Hepatocyte (in vitro differentiated cells): ENCODE data around the gene CALD1.

ENCODE experiments used
- EZH2 ChIP-seq: fragments of 200-600 bp; sonication (generic); IDR thresholded peaks from 2 replicates; pipeline ENCODE4 v1.6.1; 2016; ENCODE audit warnings: antibody characterized with exemption, mild to moderate bottlenecking, borderline replicate concordance
- EZH2phosphoT487 ChIP-seq: fragments of 200-600 bp; sonication (generic); IDR thresholded peaks from one replicate; pipeline ENCODE4 v1.6.1; 2018; ENCODE audit warnings: antibody characterized with exemption, mild to moderate bottlenecking, low read depth, moderate library complexity; ENCODE audit not compliant: unreplicated experiment, severe bottlenecking
- TF ChIP-seq, protein P1 (sequence below): fragments of 200-600 bp; sonication (generic); IDR thresholded peaks from 2 replicates; pipeline ENCODE4 v1.5.1; 2016; ENCODE audit warnings: antibody characterized with exemption, mild to moderate bottlenecking; ENCODE audit not compliant: poor library complexity

DNA sequence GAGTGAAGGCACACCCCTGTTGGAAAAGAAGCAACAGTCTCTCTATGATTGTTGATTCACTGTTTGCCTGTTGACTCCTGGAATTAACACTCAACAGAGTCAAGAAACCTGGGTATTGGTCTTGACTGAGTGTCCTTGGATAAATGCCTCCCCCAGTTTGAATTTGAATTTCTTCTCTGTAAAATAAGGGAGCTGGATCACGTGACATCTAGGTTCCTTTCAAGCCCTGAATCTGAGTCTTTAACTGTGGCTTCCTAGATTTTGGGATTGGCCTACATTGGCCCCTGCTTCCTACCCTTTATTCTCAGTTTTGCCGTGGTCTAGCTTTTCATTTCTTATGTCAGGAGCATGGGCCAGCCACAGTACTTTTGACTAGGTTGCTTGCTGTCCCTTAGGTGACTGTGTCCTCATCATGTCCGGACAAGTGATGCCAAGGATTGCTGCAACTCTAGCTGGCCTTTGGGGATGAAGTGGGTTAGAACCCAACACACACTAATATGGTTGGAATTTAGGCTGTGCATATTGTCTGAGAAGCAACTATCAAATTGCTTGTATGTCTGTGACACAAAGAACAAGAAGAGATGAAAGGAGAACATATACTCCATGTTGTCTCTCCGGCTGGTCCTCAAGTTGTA lies 35.4 kb downstream of the CALD1 start:
- TF ChIP-seq, protein P1, sequence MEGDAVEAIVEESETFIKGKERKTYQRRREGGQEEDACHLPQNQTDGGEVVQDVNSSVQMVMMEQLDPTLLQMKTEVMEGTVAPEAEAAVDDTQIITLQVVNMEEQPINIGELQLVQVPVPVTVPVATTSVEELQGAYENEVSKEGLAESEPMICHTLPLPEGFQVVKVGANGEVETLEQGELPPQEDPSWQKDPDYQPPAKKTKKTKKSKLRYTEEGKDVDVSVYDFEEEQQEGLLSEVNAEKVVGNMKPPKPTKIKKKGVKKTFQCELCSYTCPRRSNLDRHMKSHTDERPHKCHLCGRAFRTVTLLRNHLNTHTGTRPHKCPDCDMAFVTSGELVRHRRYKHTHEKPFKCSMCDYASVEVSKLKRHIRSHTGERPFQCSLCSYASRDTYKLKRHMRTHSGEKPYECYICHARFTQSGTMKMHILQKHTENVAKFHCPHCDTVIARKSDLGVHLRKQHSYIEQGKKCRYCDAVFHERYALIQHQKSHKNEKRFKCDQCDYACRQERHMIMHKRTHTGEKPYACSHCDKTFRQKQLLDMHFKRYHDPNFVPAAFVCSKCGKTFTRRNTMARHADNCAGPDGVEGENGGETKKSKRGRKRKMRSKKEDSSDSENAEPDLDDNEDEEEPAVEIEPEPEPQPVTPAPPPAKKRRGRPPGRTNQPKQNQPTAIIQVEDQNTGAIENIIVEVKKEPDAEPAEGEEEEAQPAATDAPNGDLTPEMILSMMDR, result no peak
- TF ChIP-seq EZH2 (no peak), EZH2phosphoT487 (no peak)
